SH-SY5Y (cell line): Measurements from ENCODE around the gene PPME1.

Source experiments
- GATA2 ChIP-seq: IDR thresholded peaks from 2 replicates; pipeline ENCODE4 v1.6.1; 2011; ENCODE audit warnings: mild to moderate bottlenecking, low read depth, low read length
- GATA3 ChIP-seq: IDR thresholded peaks from 2 replicates; pipeline ENCODE4 v1.6.1; 2011; ENCODE audit warnings: low read depth, mild to moderate bottlenecking, low read length, moderate library complexity

- TF ChIP-seq GATA2, result no peak
- TF ChIP-seq GATA3, result no peak
Observed at GRCh38 chr11:74138572-74138971, 32.5 kb upstream of the PPME1 start.
